Measurements from ENCODE around the gene KANSL3. TPM values are rescaled to one million over a fixed set of nuclear protein-coding genes. Genes with fewer than 3 reads are reported as not detected.

Gene KANSL3
- total and polyA plus RNA-seq, 12 donors: 22.3 to 58.3 (median 36.6) TPM

GRCh38 chr2:96601382-96602292, 36.5 kb downstream of the KANSL3 start:
- Histone ChIP-seq H3K36me3 (replicated peaks in 1 of 2) (peaks cover 0 to 76% of the 10 kb centered on the region in 2 donors), H3K4me1 (replicated peaks in 1 of 2) (peaks cover 0 to 3% of the 10 kb centered on the region in 2 donors), H3K4me3 (no peak overlapping the region), H3K27ac (peak overlapping the region in 1 of 5 donors; percentile 14), H3K27me3 (no peaks in the 10 kb centered on the region), H3K9me3 (replicated peaks in 1 of 3) (no peaks in the 10 kb centered on the region)
- TF ChIP-seq POLR2A (IDR thresholded peaks at IDR 0.05) (no peak), CTCF (IDR thresholded peaks at IDR 0.05) (no peak)
- WGBS, 4 donors: 77 to 91% (median 87%) methylated on average over 6 to 8 of the region's 8 CpGs
- intact Hi-C loops (cut with DNase I): no loop called here
- DNase-seq: peak in 2 of 7 donors; percentile 18 to 45

- intact Hi-C loops (cut with DNase I): no loop called here
- Histone ChIP-seq H3K4me1 (replicated peaks in 1 of 2) (peaks cover 0 to 4% of the 10 kb centered on the region in 2 donors), H3K27ac (no peak overlapping the region), H3K4me3 (no peak overlapping the region), H3K9me3 (replicated peaks in 1 of 3) (no peaks in the 10 kb centered on the region), H3K36me3 (replicated peaks in 1 of 2) (peaks cover 0 to 74% of the 10 kb centered on the region in 2 donors), H3K27me3 (no peaks in the 10 kb centered on the region)
- 75 to 89% (median 84%) methylated on average over 2 of the region's 2 CpGs for WGBS, 4 donors
- DNase-seq: no peak
- TF ChIP-seq POLR2A (IDR thresholded peaks at IDR 0.05) (no peak), CTCF (IDR thresholded peaks at IDR 0.05) (no peak)
Observed at GRCh38 chr2:96599941-96600340, 38.2 kb downstream of the KANSL3 start.

- Histone ChIP-seq H3K36me3 (replicated peaks in 1 of 2) (peaks cover 0 to 64% of the 10 kb centered on the region in 2 donors), H3K27me3 (no peaks in the 10 kb centered on the region), H3K9me3 (replicated peaks in 1 of 3) (no peaks in the 10 kb centered on the region), H3K4me3 (no peak overlapping the region), H3K27ac (no peak overlapping the region), H3K4me1 (replicated peaks in 1 of 2) (peaks cover 0 to 4% of the 10 kb centered on the region in 2 donors)
- DNase-seq: peak in 2 of 7 donors; percentile 50 to 54
- TF ChIP-seq POLR2A (IDR thresholded peaks at IDR 0.05): no peak
- TF ChIP-seq CTCF (IDR thresholded peaks at IDR 0.05): no peak
- intact Hi-C loops (cut with DNase I): no loop called here
Observed at GRCh38 chr2:96596596-96596995, 41.5 kb downstream of the KANSL3 start.

- DNase-seq: no peak
- peaks cover 0 to 4% of the 10 kb centered on the region in 2 donors for H3K4me1 ChIP-seq (replicated peaks in 1 of 2)
- no peak for TF ChIP-seq POLR2A (IDR thresholded peaks at IDR 0.05)
- H3K36me3 ChIP-seq (replicated peaks in 1 of 2): peaks cover 0 to 47% of the 10 kb centered on the region in 2 donors
- no peak overlapping the region for H3K27ac ChIP-seq
- no peak overlapping the region for H3K4me3 ChIP-seq
- no peaks in the 10 kb centered on the region for H3K9me3 ChIP-seq (replicated peaks in 1 of 3)
- intact Hi-C loops (cut with DNase I): no loop called here
- WGBS, 4 donors: 91 to 95% (median 91%) methylated on average over 5 of the region's 5 CpGs
- H3K27me3 ChIP-seq: no peaks in the 10 kb centered on the region
Observed at GRCh38 chr2:96594691-96595152, 43.4 kb downstream of the KANSL3 start.

All from adrenal gland (tissue), 12 donors.